Activated CD4-positive, alpha-beta T cell treated with anti-CD3 and anti-CD28 coated beads, Interleukin-10, Interleukin-2, amounts not matched to agents 100 ng/mL and 50 ng/mL, durations not matched to agents 16 hours and 8 hours (primary cell): ENCODE data around the gene ZPBP.
"Not testable (repeated sequence)": the region's sequence is repeated elsewhere in the genome, so short reads cannot be mapped to it uniquely, and the experiment has no call there.

Source experiments
- DNase-seq: peaks from one replicate; pipeline ENCODE4 v3.0.0-alpha.2; 2020

ZPBP gene

GRCh38 chr7:50092579-50093491, at the start of gene ZPBP:
ZPBP (minus strand) TSS chr7:50093246; CDS start chr7:50093194, 52 bp downstream.
- DNase-seq: peak; percentile 74

- DNase-seq: peak; percentile 63
These were observed 49.5 kb upstream of the ZPBP start for GRCh38 chr7:50142425-50143017.

- DNase-seq: no peak
These were observed 48.8 kb upstream of the ZPBP start for GRCh38 chr7:50141854-50142253.

GRCh38 chr7:50141131-50141530, 48.1 kb upstream of the ZPBP start:
- no peak for DNase-seq

- no peak for DNase-seq
These were observed 47.6 kb upstream of the ZPBP start for GRCh38 chr7:50140688-50141087.

GRCh38 chr7:50138101-50138500, 45.1 kb upstream of the ZPBP start:
- no peak for DNase-seq

GRCh38 chr7:50125766-50126165, 32.7 kb upstream of the ZPBP start:
- no peak for DNase-seq

GRCh38 chr7:50121286-50121685, 28.2 kb upstream of the ZPBP start:
- no peak for DNase-seq

GRCh38 chr7:50119815-50120637, 27.0 kb upstream of the ZPBP start:
- DNase-seq: peak; percentile 58

- DNase-seq: no peak
These were observed 19.2 kb upstream of the ZPBP start for GRCh38 chr7:50112250-50112649.

- DNase-seq: no peak
These were observed 8.8 kb upstream of the ZPBP start for GRCh38 chr7:50101873-50102272.

- no peak for DNase-seq
These were observed 2.6 kb upstream of the ZPBP start for GRCh38 chr7:50095634-50096033.

- peak; percentile 6 for DNase-seq
These were observed 4.5 kb downstream of the ZPBP start for GRCh38 chr7:50088463-50089129.

- no peak for DNase-seq
These were observed 7.7 kb downstream of the ZPBP start for GRCh38 chr7:50085344-50085743.

GRCh38 chr7:50073093-50073492, 20.0 kb downstream of the ZPBP start:
- no peak for DNase-seq

GRCh38 chr7:50069613-50070012, 23.4 kb downstream of the ZPBP start:
- DNase-seq: peak; percentile 44

GRCh38 chr7:50068850-50069551, 24.0 kb downstream of the ZPBP start:
- peak; percentile 50 for DNase-seq

GRCh38 chr7:50068026-50068425, 25.0 kb downstream of the ZPBP start:
- DNase-seq: peak; percentile 20

GRCh38 chr7:50062951-50063350, 30.1 kb downstream of the ZPBP start:
- no peak for DNase-seq

GRCh38 chr7:50056131-50056530, 36.9 kb downstream of the ZPBP start:
- peak; percentile 37 for DNase-seq

- no peak for DNase-seq
These were observed 45.3 kb downstream of the ZPBP start for GRCh38 chr7:50047716-50048115.

- DNase-seq: not testable (repeated sequence)
These were observed 51.9 kb downstream of the ZPBP start for GRCh38 chr7:50041165-50041564.
